PC-9 (cell line): Measurements from ENCODE around the gene CDCA3. TPM values are rescaled to one million over a fixed set of nuclear protein-coding genes. Genes with fewer than 3 reads are reported as not detected.

Experiments
- BruUV-seq: library from RNA; stranded (reverse); fragments of 400-500 nt; replicated peaks from 2 replicates; lab custom pipeline; 2021; lab: Mats Ljungman, UMichigan
- CTCF ChIA-PET: fragments of 300-600 bp; sonication (Branson Sonifier 250); formaldehyde crosslinking; loops from one replicate; lab custom pipeline; 2022; ENCODE audit warnings: antibody characterized with exemption; lab: Charles Lee
- POLR2A ChIA-PET: fragments of 300-600 bp; sonication (Branson Sonifier 250); formaldehyde crosslinking; loops from one replicate; lab custom pipeline; 2022; ENCODE audit warnings: antibody characterized with exemption; ENCODE audit not compliant: unreplicated experiment; lab: Charles Lee
- DNase-seq, 2 experiments: peaks; one replicate each; pipeline versions ENCODE4 v3.0.0 to v3.0.0-alpha.2; 2015 to 2022; ENCODE audit warnings: mixed read lengths in 1 of 2
- H2AFZ ChIP-seq: fragments of 200-600 bp; sonication (generic); 2 replicates; pipeline ENCODE4 v1.8.1; 2017; ENCODE audit warnings: antibody characterized with exemption
- H3F3A ChIP-seq: fragments of 200-600 bp; sonication (generic); 2 replicates; pipeline ENCODE4 v1.8.1; 2017; ENCODE audit warnings: antibody characterized with exemption, mild to moderate bottlenecking, low read depth; ENCODE audit not compliant: insufficient read depth
- H3K27ac ChIP-seq: fragments of 200-600 bp; sonication (generic); 2 replicates; pipeline ENCODE4 v1.6.1; 2016; ENCODE audit warnings: mixed run types
- H3K27me3 ChIP-seq: fragments of 200-600 bp; sonication (generic); 2 replicates; pipeline ENCODE4 v1.6.1; 2016; ENCODE audit warnings: low read depth, mixed run types; ENCODE audit not compliant: insufficient read depth
- H3K36me3 ChIP-seq: fragments of 200-600 bp; sonication (generic); 2 replicates; pipeline ENCODE4 v1.6.1; 2016; ENCODE audit warnings: low read depth, mixed run types
- H3K4me1 ChIP-seq: fragments of 200-600 bp; sonication (generic); replicated peaks from 2 replicates; pipeline ENCODE4 v1.6.1; 2016; ENCODE audit warnings: mixed run types; ENCODE audit not compliant: insufficient read depth
- H3K4me2 ChIP-seq: fragments of 200-600 bp; sonication (generic); 2 replicates; pipeline ENCODE4 v1.6.1; 2017; ENCODE audit warnings: mixed run types
- H3K4me3 ChIP-seq: fragments of 200-600 bp; sonication (generic); 2 replicates; pipeline ENCODE4 v1.6.1; 2016; ENCODE audit warnings: mixed run types
- H3K79me2 ChIP-seq: fragments of 200-600 bp; sonication (generic); 2 replicates; pipeline ENCODE4 v1.6.1; 2017; ENCODE audit warnings: low read depth, mixed run types
- H3K9me2 ChIP-seq: fragments of 200-600 bp; sonication (generic); 2 replicates; pipeline ENCODE4 v1.8.1; 2017; ENCODE audit warnings: mild to moderate bottlenecking; ENCODE audit not compliant: insufficient read depth
- H3K9me3 ChIP-seq: fragments of 200-600 bp; sonication (generic); 2 replicates; pipeline ENCODE4 v1.8.1; 2016; ENCODE audit warnings: low read depth; ENCODE audit not compliant: insufficient read depth
- H4K20me1 ChIP-seq: fragments of 200-600 bp; sonication (generic); 2 replicates; pipeline ENCODE4 v1.8.1; 2017; ENCODE audit not compliant: insufficient read depth
- CTCF ChIP-seq: fragments of 200-600 bp; sonication (generic); conservative IDR thresholded peaks from 2 replicates; pipeline ENCODE4 v1.6.1; 2017; ENCODE audit warnings: mixed run types, antibody characterized with exemption, mild to moderate bottlenecking, moderate library complexity
- EZH2 ChIP-seq: fragments of 200-600 bp; sonication (generic); IDR thresholded peaks from 2 replicates; pipeline ENCODE4 v1.8.0; 2017; ENCODE audit warnings: antibody characterized with exemption, low read depth
- intact Hi-C: fragments of 100-400 bp; cut with micrococcal nuclease; formaldehyde crosslinking; loops from one replicate; pipeline ENCODE4 v1.10.0; 2022; ENCODE audit not compliant: unreplicated experiment
- total RNA-seq: library from RNA; stranded (reverse); gene quantifications from 2 replicates; pipeline ENCODE4 v1.2.3, GENCODE V29; 2021

Gene CDCA3
- total RNA-seq, 1 experiment from 2014 or later, result 125 TPM

- ChIA-PET POLR2A (no interaction called here), CTCF (interaction anchor here (0.7 kb wide), 1 partner anchor 79 kb away, joined by 11 read pairs; no protein-coding TSS in a partner anchor)
- H2AFZ ChIP-seq, result no peak overlapping the region
- no peaks in the 10 kb centered on the region; the same call in 1 of the 2 replicates for H3K4me1 ChIP-seq
- no peaks in the 10 kb centered on the region for H3K36me3 ChIP-seq
- H4K20me1 ChIP-seq, result no peaks in the 10 kb centered on the region
- H3K4me2 ChIP-seq, result no peak overlapping the region
- DNase-seq, result no peak
- no peaks in the 10 kb centered on the region for H3K9me2 ChIP-seq
- TF ChIP-seq CTCF (no peak), EZH2 (no peak)
- no peaks in the 10 kb centered on the region for H3K79me2 ChIP-seq
- H3F3A ChIP-seq, result no peaks in the 10 kb centered on the region
- no peaks in the 10 kb centered on the region for H3K9me3 ChIP-seq
- peaks cover 50% of the 10 kb centered on the region for H3K27me3 ChIP-seq
- no peak overlapping the region for H3K4me3 ChIP-seq
- intact Hi-C loops, result no loop called here
- BruUV-seq, result no TSS peak
- H3K27ac ChIP-seq, result no peak overlapping the region
Measured at GRCh38 chr12:6816598-6816997, 34.5 kb downstream of the CDCA3 start.

- no peak overlapping the region for H3K4me3 ChIP-seq
- no TSS peak for BruUV-seq
- no peak overlapping the region for H2AFZ ChIP-seq
- intact Hi-C loops, result no loop called here
- H3K27me3 ChIP-seq, result 0 out of 2 replicates have a peak, but pooled peaks cover 25% of the 10 kb centered on the region
- no peaks in the 10 kb centered on the region for H3K9me2 ChIP-seq
- no peaks in the 10 kb centered on the region for H3K36me3 ChIP-seq
- H4K20me1 ChIP-seq, result no peaks in the 10 kb centered on the region
- TF ChIP-seq EZH2 (no peak), CTCF (no peak)
- CTCF ChIA-PET, result interaction anchor here (0.7 kb wide), 1 partner anchor 214 kb away, joined by 3 read pairs; no protein-coding TSS in a partner anchor
- no peaks in the 10 kb centered on the region for H3K4me1 ChIP-seq
- H3K4me2 ChIP-seq, result no peak overlapping the region
- no peaks in the 10 kb centered on the region for H3K9me3 ChIP-seq
- peak in 1 of 2 experiments; percentile 47 for DNase-seq
- no peak overlapping the region for H3K27ac ChIP-seq
- POLR2A ChIA-PET, result interaction anchor here (0.6 to 0.8 kb wide), 4 partner anchors 152 to 1322 kb away, joined by 4 to 7 read pairs (median 4); no protein-coding TSS in a partner anchor
- no peaks in the 10 kb centered on the region for H3F3A ChIP-seq
- H3K79me2 ChIP-seq, result no peaks in the 10 kb centered on the region
Measured at GRCh38 chr12:6813363-6813762, 37.7 kb downstream of the CDCA3 start.

- POLR2A ChIA-PET, result no interaction called here
- Histone ChIP-seq H3K4me2 (no peak overlapping the region), H3K79me2 (no peaks in the 10 kb centered on the region), H3K4me1 (no peaks in the 10 kb centered on the region), H2AFZ (no peak overlapping the region), H3K27ac (no peak overlapping the region), H3K36me3 (no peaks in the 10 kb centered on the region), H3K9me3 (no peaks in the 10 kb centered on the region), H3K4me3 (no peak overlapping the region), H3F3A (peaks cover 5% of the 10 kb centered on the region; the same call in 1 of the 2 replicates), H3K27me3 (0 out of 2 replicates have a peak, but pooled peaks cover 24% of the 10 kb centered on the region), H4K20me1 (no peaks in the 10 kb centered on the region), H3K9me2 (no peaks in the 10 kb centered on the region)
- no TSS peak for BruUV-seq
- CTCF ChIA-PET, result interaction anchor here (0.6 kb wide), 1 partner anchor 23 kb away, joined by 10 read pairs; no protein-coding TSS in a partner anchor
- intact Hi-C loops, result no loop called here
- TF ChIP-seq CTCF (no peak), EZH2 (no peak)
- no peak for DNase-seq
Measured at GRCh38 chr12:6810758-6811157, 40.3 kb downstream of the CDCA3 start.
